ENCODE results near the gene ITPRIP.

ITPRIP gene

DNA sequence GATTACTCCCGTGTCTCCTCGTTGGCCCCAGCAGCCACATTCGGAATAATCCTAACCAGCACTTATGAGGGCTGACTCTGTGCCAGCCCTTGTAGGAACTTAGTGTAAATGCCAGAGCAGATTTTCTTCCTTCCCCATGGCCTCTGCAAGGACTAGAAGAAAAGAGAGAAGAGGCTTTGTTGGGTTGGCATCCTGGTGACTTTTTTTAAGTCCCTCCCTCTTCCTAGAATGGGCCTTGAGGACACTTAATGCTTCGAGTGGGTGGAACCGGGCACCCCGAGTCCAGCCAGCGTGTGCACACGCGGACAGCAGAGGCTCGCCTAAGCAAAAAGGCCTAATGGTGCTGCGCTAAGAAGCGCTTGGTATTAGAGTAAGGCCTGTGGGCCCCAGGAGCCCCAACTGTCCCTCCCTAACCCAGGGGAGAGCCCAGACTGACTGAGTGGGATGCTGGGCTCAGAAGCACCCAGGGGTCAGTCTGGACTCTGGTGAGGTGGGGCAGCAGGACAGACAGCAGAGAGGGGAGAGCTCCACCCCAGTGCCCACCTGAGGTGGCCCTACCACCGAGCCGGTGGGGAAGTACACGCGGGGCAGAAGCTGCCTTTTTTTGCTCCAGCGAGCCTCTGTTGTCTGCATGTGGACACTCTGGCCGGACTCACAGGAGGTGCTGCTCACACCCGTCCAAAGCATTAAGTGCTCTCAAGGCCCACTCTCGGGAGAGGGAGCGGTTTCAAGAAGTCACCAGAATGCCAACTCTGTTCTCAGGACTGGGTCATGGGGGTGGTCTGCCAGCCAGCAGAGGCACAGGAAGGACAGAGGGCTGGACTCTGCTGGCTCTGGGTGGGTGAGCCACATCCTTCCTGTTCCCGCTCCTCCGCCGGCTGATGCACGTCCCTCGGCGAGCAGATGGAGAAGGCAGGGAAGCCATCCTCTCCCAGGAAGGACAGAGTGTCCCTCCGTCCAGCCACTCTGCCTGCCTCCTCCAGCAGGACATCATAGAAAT, 12.5 kb downstream of the ITPRIP start:
- DNase-seq (no peak), ATAC-seq (no peak)

DNA sequence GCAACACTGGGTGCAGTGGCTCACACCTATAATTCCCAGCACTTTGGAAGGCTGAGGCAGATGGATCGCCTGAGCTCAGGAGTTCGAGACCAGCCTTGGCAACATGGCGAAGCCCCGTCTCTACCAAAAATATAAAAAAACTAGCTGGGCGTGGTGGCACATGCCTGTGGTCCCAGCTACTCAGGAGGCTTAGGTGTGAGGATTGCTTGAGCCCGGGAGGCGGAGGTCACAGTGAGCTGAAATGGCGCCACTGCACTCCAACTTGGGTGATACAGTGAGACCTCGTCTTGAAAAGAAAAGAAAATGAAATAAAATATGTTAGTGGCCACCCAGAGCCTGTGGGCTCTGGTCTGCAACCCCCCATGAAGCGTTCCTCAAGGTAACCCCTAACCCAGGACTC, 13.3 kb downstream of the ITPRIP start:
- ATAC-seq (no peak), DNase-seq (no peak)

DNA sequence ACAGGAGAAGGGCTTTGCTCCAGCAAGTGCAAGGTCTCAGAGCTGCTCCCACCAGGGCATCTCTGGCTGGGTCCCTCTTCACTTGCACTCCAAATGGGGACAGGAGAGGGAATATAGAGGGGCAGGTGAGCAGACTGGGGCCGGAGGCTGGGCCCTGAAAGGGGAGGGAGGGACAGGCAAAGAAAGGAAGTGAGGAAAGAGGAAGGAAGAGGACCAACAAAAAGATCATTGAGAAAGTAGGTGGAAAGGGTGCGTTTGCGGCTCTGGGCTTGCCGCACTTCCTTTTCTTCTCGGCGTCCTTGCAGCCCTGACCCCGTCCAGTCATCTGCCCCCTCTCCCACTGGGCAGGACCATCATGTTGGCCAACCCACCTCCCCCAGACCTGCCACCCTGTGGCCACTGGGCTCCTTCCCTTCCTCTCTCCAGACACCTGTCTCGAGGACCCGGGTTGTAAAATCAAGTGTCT, 14.0 kb downstream of the ITPRIP start:
- ATAC-seq (no peak), DNase-seq (no peak)

DNA sequence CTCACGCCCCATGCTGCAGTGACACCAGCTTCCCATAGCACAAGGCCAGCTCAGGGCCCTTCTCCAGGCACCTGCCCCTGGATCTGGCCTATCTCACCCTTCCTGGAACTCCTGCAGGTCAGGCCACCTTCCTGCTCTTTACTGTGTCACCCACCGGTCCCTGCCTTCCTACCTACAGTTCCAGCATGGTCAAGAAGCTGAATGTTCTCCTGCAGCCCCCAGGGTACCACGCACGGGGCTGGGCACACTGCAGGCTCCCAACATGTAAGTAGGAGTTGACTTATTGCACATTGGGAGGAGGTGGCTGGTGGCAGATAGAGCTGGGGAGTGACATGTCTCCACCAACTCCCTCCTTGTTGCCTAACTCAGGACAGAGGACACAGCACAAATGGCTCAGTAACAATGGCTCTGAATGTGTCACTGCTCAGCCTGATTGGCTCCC, 14.5 kb downstream of the ITPRIP start:
- ATAC-seq (no peak), DNase-seq (no peak)

DNA sequence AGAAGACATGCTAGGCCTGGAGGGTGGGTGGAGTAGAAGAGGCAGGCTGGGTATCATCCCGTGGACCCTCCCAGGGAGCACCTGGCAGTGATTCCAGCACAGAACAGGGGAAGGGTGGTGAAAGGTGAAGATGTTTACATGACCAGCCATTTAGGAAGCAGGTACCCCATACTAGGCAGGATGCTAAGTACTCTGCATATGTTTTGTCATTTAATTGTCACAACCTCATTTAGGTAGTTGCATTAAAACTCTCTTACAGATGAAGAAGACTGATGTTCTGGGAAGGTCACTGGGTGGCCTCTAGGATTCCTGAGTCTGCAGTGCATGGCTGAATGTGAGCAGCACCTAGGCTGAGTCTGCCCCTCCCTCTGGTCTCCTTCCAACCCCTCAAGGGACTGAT, 15.2 kb downstream of the ITPRIP start:
- DNase-seq (no peak), ATAC-seq (no peak)

DNA sequence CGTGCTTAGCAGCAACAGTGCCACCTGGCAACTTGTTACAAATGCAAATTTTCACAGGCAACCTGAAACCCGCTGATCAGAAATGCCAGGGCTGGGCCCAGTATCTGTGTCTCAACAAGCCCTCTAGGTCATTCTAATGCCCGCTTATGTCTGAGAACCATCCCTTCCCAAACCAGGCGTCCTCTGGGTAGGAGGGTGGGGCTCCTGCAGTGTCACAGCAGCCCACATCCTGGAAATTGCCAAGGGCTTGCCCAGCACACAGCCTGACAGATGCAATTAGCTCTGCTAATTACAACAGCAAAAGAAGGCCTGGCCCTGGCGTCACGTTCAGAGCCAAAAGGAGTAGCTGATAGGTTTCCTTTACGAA, 15.9 kb downstream of the ITPRIP start:
- DNase-seq: no peak
- ATAC-seq: peak; percentile 19

DNA sequence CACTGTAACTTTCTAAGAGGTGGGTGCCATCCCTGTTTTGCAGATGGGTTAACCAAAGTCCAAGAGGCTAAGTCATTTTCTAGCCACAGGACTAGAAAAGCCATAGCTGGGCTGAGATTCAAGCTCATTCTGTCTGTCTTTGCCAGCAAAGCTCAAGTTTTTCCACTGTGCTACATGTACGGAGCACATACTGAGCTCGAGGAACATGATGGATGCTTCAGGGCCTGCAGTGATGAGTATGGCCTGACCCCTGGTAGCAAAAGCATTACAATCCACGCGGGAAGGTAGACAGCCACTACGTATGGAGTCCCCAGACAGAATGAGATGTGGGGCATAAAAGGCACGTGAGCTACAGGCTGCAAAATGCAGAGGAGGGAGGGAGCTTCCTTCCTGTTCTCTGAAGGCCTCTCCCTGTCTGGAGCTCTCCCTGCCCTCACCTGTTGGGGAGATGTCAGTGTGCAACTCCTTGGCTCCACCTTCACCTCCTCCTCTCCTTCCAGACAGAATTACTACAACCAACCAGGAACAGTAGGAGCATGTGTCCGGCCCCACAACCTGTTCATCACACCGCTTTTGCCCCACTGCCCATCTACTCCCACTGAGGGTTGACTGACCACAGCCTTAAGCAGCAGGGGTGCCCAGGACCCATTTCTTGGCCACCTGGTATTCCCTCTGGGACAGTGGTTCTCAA, 16.4 kb downstream of the ITPRIP start:
- DNase-seq (no peak), ATAC-seq (no peak)

DNA sequence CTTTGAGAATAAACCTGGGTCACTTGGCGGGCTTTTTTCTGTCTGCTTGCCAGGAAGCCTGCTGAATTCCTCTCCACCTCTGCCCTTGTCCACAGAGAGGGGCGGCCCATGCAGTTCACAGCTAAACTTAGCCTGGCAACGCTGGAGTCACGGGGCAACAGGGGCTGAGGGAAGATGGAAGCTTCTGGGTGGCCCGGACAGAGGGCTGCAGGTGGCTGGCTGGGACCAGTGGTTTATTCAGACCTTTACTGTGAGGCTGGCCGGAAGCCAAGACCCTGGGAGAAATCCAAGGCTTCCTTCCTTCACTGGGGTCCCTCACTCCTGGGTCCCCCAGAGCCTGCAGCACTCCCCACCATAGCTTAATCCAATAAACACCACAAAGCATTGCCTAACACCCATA, 17.0 kb downstream of the ITPRIP start:
- ATAC-seq (no peak), DNase-seq (no peak)

DNA sequence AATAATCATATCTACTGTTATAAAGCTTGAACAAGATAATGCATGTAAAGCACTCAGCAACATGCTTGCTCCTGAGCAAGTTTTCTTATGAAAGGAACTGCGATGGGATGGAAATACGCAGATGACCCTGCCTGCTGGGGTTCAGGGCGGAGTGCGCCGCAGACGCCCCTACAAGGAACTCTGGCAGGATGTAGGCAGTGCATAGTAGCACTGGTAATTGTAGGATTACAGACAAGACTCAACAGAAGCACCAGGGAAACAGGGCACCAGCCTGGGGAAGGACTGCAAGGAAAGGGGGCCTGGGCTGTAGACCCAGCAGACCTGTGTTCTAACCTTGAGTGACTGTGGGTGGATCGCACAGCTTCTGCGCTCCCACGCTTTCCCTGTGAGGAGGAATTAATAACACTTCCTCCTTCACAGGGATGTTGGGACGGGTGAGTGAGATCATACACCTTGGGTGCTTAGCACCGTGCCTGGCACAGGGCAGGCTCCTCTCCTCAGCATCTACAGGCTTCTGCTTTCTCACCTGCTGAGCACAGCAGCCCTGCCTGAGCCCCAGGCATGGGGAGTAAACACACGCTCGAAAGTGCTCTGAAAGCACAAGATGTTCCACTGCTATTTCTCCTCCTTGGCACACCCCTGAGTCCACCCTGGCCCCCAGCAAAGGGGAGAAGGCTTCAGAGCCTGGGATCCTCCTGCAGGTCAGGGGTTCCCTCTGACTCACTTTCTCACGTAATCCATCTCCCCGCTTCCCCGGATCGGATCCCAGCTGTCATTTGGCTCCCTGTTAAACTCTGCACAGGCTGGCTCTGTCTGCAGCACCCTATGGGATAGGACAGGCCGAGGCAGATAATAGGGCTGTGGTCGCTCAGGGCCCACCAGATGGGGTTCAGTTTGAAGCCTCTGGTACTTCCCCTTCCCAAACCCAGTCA, 19.2 kb downstream of the ITPRIP start:
- no peak for DNase-seq
- ATAC-seq: no peak

DNA sequence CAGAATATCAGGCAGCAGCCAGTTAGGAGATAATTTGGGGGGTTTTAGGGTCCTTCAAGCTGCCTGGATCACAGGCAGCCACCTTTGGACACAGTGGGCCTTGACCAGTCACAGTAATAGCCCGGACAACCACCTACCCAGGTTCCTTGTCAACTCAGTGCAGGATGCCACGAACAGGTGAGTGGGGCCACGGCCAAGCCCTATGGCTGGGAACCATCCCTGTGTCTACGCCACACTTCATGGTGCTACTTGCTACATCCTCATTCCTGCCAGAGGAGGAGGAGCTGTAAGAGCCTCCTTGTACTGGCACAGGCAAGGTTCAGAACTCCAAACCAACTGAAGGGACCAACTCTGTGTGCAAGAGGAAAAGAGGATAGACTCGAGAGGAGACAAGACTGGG, 19.9 kb downstream of the ITPRIP start:
- no peak for DNase-seq
- no peak for ATAC-seq

DNA sequence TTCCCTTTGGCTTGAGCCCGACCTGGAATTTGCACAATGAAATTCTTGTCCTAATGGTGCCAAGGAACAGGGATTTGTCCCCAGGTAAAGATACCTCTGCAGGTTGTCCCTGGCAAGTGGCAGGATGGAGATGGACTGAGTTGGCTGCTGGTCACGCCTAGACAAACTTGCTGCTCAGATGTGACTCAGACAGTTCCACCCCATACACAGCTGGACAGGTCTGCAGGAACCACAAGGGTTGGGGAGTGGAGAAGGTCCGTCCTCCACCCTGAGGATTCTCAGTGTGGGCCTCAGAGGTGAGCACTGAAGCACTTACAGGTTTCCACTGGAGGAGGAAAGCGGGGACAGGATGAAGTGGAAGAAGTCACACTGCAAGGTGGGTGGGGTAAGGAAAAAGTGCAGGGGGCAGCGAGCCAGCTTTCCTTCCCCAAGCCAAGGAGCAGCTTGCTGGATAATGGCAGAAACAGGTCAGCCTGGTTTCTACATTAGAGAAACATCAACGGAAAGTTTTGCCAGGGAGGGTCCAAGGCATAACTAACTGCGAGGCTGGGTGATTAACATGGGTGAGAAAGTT, 20.5 kb downstream of the ITPRIP start:
- ATAC-seq (no peak), DNase-seq (no peak)

DNA sequence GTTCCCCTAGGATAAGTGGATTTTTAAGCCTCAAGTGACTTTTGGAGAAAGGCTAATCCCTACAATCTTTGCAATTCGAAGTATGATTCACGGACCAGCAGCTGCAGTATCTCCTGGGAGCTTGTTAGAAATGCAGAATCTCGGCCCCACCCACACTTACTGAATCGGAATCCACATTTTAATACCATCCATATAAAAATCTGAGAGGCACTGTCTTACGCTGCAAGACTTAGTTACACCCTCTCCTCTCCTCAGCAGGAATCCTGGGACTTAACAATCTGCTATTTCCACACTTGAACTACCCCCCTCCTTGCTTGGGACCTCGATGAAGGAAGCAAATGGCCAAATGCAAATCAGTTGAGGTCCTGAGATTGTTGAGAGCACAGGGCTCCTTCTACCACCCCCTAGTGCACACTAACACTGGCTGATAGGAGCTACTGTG, 21.0 kb downstream of the ITPRIP start:
- ATAC-seq: no peak

DNA sequence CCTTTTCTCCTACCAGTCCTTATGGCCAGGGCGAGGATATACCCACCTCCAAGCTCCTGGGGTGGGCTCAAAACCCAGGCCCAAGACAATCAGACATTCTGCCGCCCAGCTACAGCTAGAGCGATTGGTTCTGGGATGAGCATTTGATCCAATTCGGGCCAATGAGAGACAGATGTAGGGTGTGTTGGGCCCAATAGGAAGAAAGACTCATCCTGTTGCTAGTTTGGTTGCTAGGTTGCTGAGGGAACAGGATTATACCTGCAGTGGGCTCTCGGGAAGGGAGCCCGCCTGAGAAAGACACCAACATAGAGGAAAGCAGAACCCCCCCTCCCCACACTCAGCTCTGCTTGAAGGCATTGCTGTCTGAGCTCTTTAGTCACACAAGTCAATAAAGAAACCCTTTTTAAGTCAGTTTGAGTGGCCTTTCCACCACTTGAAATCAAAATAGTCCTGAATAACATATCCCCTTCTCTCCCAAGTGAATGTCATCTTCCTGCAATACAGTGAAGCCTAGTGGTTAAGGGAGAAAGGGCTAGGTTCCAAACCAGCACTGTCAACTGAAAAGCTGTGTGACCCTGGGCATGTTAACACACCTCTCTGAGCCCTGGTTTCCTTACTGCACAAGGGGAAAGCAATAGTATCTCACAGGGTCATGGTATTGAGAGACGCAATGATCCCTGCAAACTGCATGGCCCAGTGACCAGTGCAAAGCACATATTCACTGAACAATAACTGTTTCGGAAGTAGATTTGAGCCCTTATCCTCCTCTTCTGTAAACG, 21.8 kb downstream of the ITPRIP start:
- no peak for DNase-seq
- no peak for ATAC-seq

More for the DNA sequence above, 21.0 kb downstream of the ITPRIP start:
- DNase-seq: no peak

DNA sequence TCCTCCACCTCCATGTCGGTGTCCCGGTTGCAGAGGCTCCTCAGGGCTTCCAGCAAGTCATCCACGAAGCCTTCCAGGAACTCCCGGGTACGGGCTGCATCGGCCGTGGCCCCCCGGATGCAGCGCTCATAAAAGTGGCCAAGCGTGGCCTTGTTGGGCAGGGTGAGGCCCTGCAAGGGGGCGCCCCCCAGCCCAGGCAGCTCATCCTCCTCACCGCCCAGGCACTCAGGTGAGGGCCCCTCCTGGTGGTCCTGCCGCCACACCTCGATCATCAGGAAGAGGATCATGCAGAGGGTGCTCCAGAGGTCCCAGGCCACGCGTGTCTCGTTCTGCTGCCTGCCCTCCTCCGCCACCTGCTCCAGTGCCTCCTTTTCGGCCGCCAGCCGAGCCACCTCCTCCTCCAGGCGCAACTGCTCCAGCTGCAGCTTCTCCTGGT, 22.8 kb downstream of the ITPRIP start:
- peak; percentile 25 for ATAC-seq
- no peak for DNase-seq

DNA sequence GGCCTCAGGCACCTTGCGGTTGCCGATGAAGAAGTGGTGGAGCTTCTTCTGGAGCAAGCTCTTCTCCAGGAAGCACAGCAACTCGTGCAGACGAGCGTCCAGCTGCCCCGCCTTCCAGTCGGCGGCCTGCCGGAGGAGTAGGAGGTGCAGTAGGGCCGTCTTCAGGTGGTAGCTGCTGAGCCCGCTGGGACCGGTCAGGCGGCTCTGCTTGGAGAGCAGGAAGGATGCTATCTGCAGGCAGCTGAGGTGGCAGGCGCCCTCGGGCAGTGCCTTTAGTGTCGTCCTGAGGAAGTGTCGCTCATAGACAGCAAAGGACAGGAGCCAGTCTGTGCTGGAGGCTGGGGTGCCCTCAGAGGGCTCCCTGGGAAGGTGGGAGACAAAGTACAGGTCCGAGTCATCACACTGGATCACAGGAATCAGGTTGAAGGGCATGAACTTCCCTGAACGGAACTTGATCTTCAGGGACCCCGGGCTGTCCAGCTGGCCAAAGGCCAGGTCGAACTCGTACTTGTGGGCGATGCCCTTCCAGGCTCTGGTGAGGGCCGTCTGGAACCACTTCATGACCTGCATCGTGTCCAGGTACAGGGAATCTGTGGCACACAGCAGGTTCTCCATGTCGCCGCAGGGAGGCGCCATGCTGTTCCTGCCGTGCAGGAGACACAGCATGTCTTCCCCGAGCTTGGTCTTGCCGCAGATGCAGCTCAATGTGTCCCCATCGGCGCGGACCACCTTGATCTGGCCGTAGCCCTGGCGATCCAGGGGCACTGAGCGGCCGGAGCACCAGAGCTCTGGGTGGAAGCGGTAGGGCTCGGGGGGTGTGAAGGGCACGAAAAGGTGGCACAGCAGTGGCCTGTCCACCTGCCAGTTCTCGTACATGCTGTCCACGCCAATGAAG, 23.4 kb downstream of the ITPRIP start:
- DNase-seq: no peak
- no peak for ATAC-seq

DNA sequence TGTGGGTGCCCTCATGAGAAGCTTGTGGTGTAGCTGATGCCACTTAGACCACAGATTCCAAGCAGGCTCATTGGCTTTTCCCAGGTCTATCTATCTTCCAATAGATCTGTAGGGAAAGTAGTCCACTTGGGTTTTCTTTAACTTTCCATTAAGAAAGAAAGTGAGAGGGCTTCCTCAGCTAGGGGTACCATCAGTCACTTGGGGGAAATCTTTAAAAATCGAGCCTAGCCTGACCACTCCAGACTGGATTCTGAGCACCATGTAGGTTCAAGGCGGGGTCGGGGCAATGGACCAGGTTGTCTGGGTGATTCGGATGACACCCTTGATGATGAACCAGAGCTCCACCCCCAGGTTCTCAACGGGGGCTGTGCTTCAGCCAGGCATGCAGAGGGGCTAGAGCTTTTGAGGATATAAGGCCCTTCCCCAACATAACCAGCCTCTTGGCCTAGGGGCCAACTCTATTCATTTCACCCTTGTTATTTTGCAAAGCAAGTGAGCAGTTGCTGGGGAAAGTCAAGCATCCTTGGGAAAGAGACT, 27.0 kb downstream of the ITPRIP start:
- ATAC-seq (no peak), DNase-seq (no peak)

DNA sequence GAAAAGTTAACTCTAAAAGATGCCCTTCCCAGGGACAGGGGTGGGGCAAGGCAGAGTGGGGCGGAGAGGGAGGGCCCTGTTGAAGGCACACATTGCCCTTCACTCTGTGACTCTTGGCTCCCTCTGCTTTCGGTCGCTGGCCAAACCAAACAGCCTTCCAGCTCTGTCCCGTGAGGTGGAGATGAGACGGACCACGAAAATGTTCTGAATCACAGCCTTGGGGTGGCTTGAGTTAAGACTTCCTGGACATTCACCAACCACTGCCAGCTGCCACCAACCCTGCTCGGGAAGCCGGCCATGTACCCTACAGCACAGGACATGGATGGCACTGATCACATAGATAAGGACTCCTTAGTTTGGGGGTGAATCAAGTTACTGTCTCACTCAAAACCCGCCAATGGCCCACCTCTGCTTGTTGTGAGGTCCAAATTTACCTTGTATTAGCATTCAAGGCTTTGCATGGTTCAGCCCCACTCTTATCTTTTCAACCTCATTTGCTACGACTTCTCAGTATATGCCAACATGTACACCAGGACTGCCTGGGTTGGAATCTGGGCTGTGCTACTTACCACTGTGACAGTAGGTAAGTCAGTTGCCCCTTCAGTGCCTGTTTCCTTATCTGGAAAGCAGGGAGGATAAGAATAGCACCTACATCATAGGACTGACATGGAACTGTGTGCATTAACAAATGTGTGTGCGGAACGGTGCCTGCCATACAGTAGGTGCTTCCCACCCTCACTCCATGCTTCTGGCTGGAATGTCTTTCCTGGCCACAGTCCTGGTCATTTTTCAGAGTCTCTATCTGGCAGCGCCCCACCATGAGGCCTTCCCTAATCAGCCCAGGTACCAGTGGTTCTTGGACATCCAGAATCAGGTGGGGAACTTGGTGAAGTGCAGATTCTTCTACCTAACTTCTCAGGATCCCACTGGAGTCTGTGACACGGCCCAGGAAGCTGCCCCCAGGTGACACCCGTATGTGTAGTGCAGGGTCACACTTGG, 28.0 kb downstream of the ITPRIP start:
- ATAC-seq: no peak
- DNase-seq: no peak

DNA sequence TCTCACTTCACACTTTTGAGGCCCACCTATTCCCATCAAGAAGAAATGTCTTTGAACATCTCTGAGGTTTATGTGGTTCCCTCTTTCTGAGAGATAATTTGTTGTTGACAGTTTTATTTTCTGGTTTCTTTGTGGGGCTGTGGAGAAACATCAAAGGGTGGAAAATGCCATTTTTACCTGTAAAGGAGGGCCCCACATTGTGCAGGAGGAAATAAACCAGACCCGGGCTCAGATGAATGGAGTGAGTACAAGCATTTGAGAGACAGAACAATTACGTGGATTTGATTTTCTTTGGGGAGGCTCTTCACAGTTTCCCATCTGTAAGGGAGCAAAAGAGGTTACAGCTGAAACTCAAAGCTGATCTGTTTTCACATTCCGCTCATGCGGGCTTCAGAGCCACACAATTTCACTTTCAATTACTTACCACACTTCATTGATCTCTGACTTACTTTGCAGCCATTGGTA, 29.8 kb downstream of the ITPRIP start:
- DNase-seq (no peak), ATAC-seq (peak; percentile 74)
